K562 (cell line): Measurements from ENCODE around the gene ZNHIT3. TPM values are rescaled to one million over a fixed set of nuclear protein-coding genes. Genes with fewer than 3 reads are reported as not detected.

ENCODE experiments used
- GTF2F1 ChIP-seq: IDR thresholded peaks from 2 replicates; pipeline ENCODE4 v1.6.1; 2011; ENCODE audit warnings: low read depth, low read length, improper control_type of control experiment
- ILF3 ChIP-seq: fragments of 450-650 bp; IDR thresholded peaks from 2 replicates; pipeline ENCODE4 v1.6.1; 2018; ENCODE audit warnings: antibody characterized with exemption, mild to moderate bottlenecking, moderate library complexity, borderline replicate concordance
- KAT7 ChIP-seq: sonication (generic); formaldehyde crosslinking; IDR thresholded peaks from 2 replicates; pipeline ENCODE4 v1.8.0; 2022; ENCODE audit warnings: missing genetic modification reagents, mild to moderate bottlenecking, borderline replicate concordance
- NR2C1 ChIP-seq, 2 experiments: fragments of 450-650 bp; IDR thresholded peaks; 2 replicates each; pipeline ENCODE4 v1.6.1; 2017; ENCODE audit warnings: mild to moderate bottlenecking in 2 of 2, antibody characterized with exemption in 1 of 2, inconsistent platforms in 1 of 2, missing compliant biosample characterization in 1 of 2, missing genetic modification characterization in 1 of 2
- PBX2 ChIP-seq, 2 experiments: IDR thresholded peaks in 1 of 2; conservative IDR thresholded peaks in 1 of 2; 2 replicates each; pipeline ENCODE4 v1.6.1; 2016; ENCODE audit warnings: low read depth in 2 of 2, mild to moderate bottlenecking in 1 of 2, missing compliant biosample characterization in 1 of 2, missing genetic modification characterization in 1 of 2, moderate library complexity in 1 of 2
- PHF8 ChIP-seq: fragments of 200-600 bp; sonication (generic); IDR thresholded peaks from 2 replicates; pipeline ENCODE4 v1.6.1; 2012; ENCODE audit warnings: mixed run types, mild to moderate bottlenecking, inconsistent platforms, low read length, moderate library complexity, borderline replicate concordance
- SAFB2 ChIP-seq: fragments of 200-400 bp; formaldehyde crosslinking; IDR thresholded peaks from 2 replicates; pipeline ENCODE4 v1.6.1; 2018; ENCODE audit warnings: borderline replicate concordance, low read length, low read depth, moderate library complexity; ENCODE audit not compliant: severe bottlenecking
- polyA plus RNA-seq, 8 experiments: library from polyadenylated mRNA; depleted of rRNA in 4 of 8; stranded (reverse) in 5 of 8; unstranded in 3 of 8; fragments of >200 nt; fragmentation: Nextera tagmentation in 2 of 8; fragmentation: Illumina TruSeq in 1 of 8; extraction: Ambion mirVana in 2 of 8; extraction: Trizol in 1 of 8; gene quantifications; 2 replicates each; pipeline versions ENCODE4 v1.2.1 to v1.2.3, GENCODE V29; 2011 to 2014; ENCODE audit warnings: inconsistent platforms in 1 of 8, missing spikeins in 1 of 8
- total RNA-seq, 7 experiments: library from RNA; depleted of rRNA in 6 of 7; stranded (reverse); fragments of >200 nt in 6 of 7; fragmentation: Illumina TruSeq in 2 of 7; extraction: Trizol in 2 of 7; gene quantifications; 2 replicates each; pipeline versions ENCODE4 v1.2.1 to v1.2.3, GENCODE V29; 2011 to 2021; ENCODE audit warnings: low replicate concordance in 1 of 7
- TF ChIP-seq, protein P1 (sequence below): fragments of 450-650 bp; IDR thresholded peaks from 2 replicates; pipeline ENCODE4 v1.6.1; 2018; ENCODE audit warnings: mild to moderate bottlenecking, low read depth; ENCODE audit not compliant: partially characterized antibody
- TF ChIP-seq, protein P2 (sequence below): fragments of 250-450 bp; sonication (Bioruptor Pico); IDR thresholded peaks from 2 replicates; pipeline ENCODE4 v1.5.0; 2021; ENCODE audit warnings: mild to moderate bottlenecking, moderate library complexity
- TF ChIP-seq, protein P3 (sequence below): fragments of 250-450 bp; sonication (Bioruptor Pico); IDR thresholded peaks from 2 replicates; pipeline ENCODE4 v1.4.0; 2020; ENCODE audit warnings: mild to moderate bottlenecking, moderate library complexity
- TF ChIP-seq, protein P4 (sequence below): sonication (generic); formaldehyde crosslinking; IDR thresholded peaks from 2 replicates; pipeline ENCODE4 v1.8.0; 2022; ENCODE audit warnings: missing genetic modification reagents, mild to moderate bottlenecking, moderate library complexity, borderline replicate concordance

The ZNHIT3 gene
- total and polyA plus RNA-seq, 9 of the 15 experiments (the other 6 are each of a cell fraction or from before 2014, with no cell fraction given), result 45.0 to 300 (median 88.4) TPM

- TF ChIP-seq NR2C1 (IDR thresholded peaks at IDR 0.05), result 0 out of 2 replicates have a peak, but pooled peaks have one; percentile 25
- TF ChIP-seq NR2C1 (tag; IDR thresholded peaks at IDR 0.05), result no peak
- TF ChIP-seq, protein P1, sequence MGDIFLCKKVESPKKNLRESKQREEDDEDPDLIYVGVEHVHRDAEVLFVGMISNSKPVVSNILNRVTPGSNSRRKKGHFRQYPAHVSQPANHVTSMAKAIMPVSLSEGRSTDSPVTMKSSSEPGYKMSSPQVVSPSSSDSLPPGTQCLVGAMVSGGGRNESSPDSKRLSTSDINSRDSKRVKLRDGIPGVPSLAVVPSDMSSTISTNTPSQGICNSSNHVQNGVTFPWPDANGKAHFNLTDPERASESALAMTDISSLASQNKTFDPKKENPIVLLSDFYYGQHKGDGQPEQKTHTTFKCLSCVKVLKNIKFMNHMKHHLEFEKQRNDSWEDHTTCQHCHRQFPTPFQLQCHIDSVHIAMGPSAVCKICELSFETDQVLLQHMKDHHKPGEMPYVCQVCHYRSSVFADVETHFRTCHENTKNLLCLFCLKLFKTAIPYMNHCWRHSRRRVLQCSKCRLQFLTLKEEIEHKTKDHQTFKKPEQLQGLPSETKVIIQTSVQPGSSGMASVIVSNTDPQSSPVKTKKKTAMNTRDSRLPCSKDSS, result no peak
- TF ChIP-seq KAT7 (CRISPR knock-in tag), result peak; percentile 35; the same call in 1 of the 2 replicates
- TF ChIP-seq SAFB2, result no peak
- TF ChIP-seq, protein P2, sequence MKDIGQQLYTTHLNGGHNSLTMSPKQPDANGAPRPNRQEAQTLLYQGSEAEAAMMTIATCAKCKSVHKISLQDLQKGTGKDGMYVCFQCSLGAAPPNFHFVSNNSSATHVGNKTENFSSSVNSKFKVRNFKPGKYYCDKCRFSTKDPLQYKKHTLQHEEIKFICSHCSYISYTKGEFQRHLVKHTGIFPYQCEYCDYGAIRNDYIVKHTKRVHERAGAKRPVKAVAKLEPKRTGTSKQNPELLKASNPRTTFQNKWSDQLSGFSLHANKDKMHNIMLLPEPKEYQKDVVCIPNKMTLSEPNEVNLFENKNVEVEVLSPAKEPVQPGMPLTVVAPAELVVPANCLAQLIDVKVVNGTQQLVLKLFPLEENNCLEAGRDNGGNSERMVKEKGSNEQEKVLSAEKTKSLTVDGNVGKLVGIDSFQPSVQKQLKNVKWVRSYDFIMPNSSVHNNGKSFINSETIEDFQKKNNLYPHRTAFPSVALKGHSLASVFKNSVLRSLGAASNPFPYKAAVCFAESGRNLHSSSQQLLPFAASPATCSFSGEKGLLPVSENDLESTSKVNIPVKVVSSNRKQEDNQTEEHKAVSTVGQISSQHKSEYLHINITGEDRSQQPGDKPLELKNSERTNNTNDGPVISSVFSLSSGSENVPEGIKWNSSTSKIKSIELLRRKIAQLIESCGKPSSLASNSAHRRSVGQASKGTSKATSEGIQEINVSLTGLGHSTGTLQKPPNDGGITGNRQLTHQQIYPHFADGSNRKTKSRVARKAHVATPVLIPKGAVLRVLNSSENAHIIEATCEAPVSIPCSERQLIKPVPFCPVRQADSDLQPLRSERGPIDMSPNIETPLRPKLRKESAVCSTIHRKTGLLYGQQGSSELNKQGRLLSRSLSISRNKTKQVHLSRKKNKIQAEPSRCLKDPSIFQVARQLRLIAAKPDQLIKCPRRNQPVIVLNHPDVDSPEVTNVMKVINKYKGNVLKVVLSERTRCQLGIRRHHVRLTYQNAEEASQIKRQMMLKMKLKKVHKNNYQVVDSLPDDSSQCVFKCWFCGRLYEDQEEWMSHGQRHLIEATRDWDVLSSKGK (CRISPR knock-in tag), result no peak
- no peak for TF ChIP-seq ILF3
- TF ChIP-seq, protein P3, sequence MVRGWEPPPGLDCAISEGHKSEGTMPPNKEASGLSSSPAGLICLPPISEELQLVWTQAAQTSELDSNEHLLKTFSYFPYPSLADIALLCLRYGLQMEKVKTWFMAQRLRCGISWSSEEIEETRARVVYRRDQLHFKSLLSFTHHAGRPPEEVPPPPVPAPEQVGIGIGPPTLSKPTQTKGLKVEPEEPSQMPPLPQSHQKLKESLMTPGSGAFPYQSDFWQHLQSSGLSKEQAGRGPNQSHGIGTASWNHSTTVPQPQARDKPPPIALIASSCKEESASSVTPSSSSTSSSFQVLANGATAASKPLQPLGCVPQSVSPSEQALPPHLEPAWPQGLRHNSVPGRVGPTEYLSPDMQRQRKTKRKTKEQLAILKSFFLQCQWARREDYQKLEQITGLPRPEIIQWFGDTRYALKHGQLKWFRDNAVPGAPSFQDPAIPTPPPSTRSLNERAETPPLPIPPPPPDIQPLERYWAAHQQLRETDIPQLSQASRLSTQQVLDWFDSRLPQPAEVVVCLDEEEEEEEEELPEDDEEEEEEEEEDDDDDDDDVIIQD (CRISPR knock-in tag), result no peak
- TF ChIP-seq PBX2 (CRISPR knock-in tag; IDR thresholded peaks at IDR 0.05; ENCODE audit: low read depth), result no peak
- no peak for TF ChIP-seq PBX2 (tag; conservative IDR thresholded peaks at IDR 0.05; ENCODE audit: low read depth)
- TF ChIP-seq GTF2F1, result peak; percentile 89; the same call in 1 of the 2 replicates
- TF ChIP-seq, protein P4, sequence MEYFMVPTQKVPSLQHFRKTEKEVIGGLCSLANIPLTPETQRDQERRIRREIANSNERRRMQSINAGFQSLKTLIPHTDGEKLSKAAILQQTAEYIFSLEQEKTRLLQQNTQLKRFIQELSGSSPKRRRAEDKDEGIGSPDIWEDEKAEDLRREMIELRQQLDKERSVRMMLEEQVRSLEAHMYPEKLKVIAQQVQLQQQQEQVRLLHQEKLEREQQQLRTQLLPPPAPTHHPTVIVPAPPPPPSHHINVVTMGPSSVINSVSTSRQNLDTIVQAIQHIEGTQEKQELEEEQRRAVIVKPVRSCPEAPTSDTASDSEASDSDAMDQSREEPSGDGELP (CRISPR knock-in tag), result peak; percentile 89
- peak; percentile 80 for TF ChIP-seq PHF8
Observed at GRCh38 chr17:36534840-36535668, 48.6 kb downstream of the ZNHIT3 start, which contains the start of the genes MYO19 and PIGW (continued).
